GM19238 (cell line): ENCODE measurements around the gene CCDC106.

ENCODE experiments used
- DNase-seq: peaks from one replicate; pipeline ENCODE4 v3.0.0; 2011; ENCODE audit warnings: low spot score; ENCODE audit not compliant: insufficient read length

Gene CCDC106

DNA sequence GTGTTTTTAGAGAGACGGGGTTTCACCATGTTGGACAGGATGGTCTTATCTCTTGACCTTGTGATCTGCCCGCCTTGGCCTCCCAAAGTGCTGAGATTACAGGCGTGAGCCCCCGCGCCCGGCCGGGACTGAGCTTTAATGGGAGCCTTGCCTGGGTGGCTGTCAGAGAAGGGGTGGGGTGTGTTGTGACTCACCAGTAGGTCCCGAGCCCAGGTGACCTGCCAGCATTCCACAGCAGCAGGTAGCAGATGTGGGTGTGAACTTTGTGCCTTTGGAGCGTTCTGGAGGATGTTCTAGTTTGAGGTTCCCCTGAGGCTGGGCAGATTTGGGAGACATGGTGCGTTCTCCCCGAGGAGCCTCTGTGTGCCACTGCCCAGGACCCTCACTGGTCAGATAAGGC, 19.9 kb downstream of the CCDC106 start:
- no peak for DNase-seq

DNA sequence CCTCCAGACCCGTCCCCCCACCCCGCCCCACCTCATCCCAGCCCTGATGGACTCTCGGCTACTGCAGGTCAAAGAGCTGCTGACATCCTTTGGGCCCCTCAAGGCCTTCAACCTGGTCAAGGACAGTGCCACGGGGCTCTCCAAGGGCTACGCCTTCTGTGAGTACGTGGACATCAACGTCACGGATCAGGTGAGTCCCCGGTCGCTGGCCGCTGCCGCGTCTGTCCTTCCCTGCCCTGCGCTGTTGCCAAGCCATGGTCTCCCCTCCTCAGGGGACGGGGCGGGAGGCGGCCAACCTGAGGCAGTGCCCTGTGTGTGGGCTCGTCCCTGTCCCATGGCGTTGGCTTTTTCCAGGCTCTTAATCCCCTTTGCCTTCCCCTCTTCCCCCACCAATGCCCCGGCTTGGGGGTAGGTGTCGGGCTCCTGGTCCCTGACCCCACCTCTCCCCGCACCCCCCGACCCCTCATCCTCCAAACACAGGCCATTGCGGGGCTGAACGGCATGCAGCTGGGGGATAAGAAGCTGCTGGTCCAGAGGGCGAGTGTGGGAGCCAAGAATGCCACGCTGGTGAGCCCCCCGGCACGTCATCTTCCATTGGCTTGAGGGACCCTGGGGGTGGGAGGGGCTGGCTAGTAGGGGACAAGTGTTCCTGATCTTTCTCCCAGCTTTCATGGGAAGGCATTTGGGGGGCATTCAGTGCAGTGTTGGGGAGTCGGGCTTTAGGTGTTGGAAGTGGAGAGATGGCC, 20.8 kb downstream of the CCDC106 start:
- DNase-seq, result no peak

DNA sequence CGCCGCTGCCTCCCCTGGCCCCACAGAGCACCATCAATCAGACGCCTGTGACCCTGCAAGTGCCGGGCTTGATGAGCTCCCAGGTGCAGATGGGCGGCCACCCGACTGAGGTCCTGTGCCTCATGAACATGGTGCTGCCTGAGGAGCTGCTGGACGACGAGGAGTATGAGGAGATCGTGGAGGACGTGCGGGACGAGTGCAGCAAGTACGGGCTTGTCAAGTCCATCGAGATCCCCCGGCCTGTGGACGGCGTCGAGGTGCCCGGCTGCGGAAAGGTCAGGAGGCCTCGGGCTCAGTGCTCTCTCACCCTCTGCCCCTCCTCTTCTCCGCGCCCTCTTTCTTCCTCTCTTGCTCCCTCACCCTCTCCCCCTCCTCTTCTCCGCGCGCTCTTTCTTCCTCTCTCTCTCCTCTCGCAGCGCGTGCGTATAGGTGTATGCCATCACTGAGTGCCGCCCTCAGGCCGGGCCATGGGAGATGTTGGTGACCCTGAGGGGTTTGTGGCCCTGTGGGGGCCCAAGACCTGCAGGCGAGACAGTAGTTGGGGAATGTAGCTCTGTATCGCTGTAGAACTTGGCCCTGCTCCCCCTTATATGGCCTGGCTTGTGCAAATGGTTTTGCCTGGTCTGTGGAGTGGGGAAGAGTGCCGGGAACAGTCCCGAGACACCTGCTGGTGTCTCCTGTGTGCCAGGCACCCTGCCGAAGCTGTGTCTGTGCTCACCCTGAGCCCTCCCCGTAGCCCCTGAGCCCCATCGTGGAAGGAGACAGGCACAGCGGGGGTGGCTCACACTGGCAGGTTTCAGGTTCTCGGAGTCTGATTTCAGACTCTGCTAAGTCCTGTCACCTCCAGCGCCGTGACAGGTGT, 21.6 kb downstream of the CCDC106 start:
- DNase-seq, result no peak

DNA sequence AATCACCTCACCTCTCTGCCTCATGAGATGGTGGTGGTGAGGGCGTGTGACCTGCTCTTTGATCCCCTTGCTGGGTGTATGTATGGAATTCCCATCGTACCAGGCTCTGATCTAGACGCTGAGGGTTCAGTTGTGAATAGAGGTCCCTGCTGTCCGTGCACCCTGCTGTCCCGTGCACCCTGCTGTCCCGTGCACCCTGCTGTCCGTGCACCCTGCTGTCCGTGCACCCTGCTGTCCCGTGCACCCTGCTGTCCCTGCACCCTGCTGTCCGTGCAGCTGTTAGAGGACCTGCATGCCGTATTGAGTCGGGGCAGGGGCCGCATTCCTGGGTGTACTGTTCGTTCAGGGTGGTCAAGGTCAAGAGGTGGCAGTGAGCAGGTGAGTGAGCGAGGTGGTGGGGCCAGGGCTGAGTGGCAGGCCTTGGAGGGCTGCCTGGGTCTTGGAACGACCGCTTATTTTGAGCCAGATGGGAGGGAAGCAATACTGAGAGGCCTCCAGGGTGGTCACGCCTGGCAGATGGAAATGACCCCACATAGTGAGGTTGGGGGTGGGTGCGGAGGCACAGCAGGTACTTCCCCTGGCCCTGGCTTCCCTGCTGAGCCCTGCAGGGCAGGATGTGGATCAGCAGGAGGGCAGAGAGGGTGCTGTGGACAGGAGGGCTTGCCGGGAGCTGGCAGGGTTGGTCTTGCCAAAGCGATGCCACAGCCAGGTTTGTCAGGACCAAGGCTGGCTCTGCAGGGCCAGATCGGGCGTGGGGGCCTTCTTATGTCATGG, 22.5 kb downstream of the CCDC106 start:
- no peak for DNase-seq

DNA sequence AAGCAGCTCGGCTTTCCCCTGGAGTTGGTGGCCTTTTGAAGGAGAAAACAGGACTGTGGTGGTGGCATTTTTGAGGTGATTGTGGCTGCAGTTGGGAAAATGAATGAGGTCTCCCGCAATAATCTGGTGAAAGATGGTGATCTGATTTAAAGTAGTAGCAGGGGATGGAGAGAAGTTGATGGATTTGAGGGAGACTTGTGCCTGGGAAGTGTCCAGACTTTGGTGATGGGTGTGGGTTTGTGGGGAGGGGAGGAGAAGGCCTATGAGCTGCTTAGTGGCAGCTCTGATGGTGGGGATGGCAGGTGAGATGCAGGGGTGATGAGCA, 23.0 kb downstream of the CCDC106 start:
- no peak for DNase-seq

DNA sequence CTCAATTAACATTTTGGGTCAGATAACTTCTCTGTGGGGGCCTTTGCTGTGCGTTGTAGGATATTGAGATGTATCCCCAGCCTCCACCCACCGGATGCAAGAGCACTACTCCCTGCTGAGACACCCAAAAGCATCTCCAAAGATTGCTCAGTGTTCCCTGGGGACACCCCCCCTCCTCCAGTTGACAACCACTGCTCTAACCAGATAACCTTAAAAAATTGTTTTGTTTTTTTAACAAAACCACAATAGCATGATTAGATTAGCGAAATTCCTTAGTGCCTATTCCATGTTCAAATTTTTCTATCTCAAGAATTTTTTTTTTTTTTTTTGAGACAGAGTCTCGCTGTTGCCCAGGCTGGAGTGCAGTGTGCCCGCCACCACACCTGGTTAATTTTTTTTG, 24.4 kb downstream of the CCDC106 start:
- DNase-seq, result no peak

DNA sequence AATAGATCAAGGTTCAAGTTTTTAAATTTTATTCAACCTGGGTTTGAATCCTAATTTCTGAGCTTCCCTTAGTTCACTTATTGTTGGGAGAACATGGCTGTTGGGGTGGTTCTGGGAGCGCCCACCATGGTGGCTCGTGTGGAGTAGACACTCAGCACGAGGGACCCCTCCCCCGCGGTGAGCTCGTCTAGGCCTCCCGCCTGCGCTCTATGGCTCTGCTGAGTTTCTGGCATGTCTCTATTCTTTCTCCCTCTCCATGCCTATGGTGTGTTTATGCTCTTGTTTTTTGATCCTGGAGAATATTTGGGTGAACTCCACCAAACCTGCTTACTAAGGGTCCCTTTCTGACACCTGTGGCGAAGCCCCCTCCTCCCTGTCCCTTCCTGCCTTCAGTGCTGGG, 25.5 kb downstream of the CCDC106 start:
- no peak for DNase-seq

DNA sequence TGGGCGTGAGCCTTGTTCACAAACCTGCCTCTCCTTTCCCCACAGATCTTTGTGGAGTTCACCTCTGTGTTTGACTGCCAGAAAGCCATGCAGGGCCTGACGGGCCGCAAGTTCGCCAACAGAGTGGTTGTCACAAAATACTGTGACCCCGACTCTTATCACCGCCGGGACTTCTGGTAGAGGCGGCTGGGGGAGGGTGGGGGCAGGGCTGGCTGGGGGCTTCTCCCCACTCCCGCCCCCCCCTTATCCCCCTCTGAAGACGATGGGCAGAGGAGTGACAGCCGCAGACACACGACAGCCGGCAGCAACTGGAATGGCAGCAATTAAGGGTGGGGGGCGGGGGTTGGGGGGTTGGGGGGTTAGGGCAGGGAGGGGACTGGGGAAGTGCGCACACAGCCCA, 25.9 kb downstream of the CCDC106 start:
- DNase-seq, result no peak

DNA sequence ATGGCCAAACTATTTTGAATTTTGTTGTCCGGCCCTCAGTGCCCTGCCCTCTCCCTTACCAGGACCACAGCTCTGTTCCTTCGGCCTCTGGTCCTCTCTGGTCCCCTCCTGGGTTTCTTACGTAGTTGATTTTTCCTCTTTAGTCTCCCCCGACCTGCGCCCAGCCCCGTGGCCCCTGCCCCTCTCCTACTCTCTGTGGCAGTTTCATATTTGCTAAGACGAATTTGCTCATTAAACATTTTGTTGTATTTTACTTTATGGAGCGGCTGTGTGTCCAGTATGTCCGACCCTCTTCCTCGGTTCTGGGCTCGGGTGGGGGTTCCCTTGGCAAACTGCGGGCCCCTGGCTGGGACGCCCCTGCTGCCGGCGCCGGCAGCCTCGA, 26.4 kb downstream of the CCDC106 start:
- DNase-seq, result no peak

DNA sequence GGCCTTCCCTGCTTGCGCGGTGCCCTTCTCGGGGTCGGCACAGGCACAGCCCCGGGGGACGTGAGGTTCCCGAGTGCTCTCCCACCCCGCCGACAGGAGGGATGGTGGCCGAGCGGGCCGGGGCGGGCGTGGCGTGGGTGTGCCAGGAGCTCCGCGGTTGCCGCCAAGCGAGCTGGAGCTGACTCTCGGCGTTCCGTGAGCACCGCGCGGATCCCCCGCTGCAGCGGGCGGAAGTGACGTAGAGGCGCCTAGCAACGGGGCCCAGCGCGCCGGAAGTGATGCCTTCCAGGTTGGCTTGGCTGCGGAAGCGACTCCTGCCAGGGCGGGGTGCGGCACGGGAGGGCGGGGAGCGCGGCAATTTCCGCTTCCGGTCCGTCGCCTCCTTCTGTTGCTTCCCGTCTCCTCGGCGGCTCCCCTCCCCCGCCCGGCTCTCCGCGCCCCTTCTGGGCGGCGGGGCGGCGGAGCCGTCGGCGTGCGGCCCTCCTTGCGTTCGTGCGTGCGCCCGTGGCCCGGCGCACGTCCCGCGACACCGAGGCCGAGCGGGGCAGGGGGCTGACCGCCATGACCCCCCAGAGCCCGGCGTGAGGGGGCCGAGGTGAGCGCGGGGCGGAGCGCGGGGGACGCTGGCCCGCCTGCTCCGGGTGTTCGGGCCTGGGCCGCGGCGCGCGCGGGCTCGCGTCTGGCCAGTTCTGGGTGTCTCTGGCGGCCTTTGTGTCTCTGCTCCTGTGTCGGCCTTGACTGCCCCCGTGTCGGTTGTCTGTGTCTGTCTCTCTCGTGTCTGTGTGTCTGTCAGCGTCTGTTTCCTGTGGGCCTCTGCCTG, 27.0 kb downstream of the CCDC106 start, which contains the start of gene EPN1:
Gene EPN1 (plus strand): TSS at position 386 of the 820 bp plus-strand sequence. CDS start 3,402 bp downstream, outside the sequence.
- peak; percentile 99 for DNase-seq

DNA sequence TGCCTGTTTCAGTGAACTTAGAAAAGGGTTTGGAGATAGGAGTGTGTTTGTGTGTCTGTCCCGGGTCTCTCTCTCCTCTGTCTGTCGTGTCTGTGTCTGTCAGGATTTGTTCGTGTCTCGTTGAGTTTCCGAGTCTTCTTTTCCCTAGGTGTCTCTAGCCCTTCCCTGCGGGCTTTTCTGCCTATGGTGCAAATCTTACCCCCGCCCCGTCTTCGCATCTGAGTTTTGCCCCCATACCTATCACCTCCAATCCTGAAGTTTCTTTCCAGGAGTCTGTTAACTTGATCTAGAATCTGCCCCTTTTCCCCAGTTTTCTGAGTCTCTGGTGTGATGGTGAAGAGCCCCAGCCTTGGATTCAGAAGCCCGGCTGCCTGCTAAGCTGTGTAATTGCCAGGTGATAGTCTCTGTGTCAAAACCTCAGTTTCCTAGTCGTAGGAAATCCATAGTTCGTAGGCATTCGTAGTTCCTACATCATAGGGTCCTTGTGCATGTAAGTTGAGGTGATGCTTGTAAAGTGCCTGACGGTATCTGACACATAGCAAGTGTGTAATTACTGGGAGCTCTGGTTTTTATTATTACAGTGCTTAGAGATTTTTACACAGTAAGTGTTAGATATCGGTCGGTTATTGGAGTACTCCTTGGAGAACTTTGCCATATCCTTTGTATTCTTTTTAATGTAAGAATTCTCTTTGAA, 27.8 kb downstream of the CCDC106 start:
- no peak for DNase-seq

DNA sequence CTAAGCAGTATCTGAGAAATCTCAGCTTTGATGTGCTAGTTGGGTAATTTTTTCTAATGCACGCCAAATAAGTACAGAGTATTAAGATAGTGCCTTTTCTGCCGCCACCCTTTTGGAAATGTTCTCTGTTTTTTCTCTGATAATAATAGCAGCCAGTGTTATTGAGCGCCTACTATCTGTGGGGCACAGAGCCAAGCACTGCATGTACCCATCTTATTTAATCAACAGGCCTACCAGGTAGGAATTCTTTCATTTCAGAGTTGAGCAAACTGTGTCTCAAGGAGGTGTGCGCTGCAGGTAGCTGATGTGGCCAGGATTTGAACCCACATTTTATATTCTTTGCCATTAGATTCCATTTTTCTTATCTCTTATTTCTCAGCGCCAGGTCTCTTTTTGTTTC, 28.4 kb downstream of the CCDC106 start:
- DNase-seq, result no peak

DNA sequence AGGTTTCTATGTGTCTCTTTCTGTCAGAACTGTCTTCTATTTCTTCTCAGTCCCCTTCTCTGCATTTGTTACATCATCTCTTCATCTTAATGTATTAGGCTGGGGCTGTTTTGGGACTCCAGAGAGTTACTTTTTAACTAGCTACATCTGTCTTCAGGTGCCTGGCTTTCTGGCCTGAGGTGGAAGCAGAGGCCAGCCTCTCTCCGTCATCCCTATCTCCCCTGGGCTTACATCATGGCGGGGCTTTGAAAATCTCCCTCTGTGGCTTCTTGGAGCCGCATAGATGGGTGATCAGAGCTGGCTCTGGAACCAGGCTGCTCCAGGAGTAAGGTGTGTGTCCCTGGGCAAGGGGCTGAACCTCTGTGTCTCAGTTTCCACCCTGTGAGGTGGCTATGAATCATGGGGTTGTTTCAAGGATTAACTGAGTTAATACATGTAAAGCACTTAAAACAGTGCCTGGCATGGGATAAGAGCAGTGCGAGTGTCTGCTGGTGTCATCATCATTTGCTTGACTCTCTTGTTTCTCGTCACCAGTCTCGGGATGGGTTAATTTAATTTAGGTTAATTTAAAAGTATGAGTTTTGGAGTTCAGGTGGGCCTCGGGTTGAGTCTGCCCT, 29.0 kb downstream of the CCDC106 start:
- no peak for DNase-seq

DNA sequence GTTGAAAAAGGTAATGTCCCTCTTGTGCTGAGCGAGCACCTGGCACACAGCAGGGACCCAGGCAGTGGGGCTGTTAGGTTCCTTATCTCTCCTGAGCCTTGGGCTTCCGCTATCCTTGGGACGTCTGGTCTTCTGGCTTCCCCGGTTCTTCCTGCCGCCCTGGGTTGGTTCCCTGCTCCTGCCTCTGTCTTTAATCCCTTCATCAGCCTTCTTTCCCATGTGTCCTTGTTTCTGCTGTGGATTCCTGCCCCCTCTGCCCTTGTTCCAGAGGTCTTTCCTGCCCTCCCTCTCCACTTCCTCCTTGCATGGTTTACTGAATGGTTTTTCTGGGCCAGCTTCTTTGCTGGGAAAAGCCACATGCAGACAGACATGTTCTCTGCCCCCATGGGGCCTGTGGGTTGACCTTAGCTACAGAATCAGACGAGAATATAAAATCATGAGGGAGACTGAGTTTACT, 29.6 kb downstream of the CCDC106 start:
- DNase-seq, result no peak

DNA sequence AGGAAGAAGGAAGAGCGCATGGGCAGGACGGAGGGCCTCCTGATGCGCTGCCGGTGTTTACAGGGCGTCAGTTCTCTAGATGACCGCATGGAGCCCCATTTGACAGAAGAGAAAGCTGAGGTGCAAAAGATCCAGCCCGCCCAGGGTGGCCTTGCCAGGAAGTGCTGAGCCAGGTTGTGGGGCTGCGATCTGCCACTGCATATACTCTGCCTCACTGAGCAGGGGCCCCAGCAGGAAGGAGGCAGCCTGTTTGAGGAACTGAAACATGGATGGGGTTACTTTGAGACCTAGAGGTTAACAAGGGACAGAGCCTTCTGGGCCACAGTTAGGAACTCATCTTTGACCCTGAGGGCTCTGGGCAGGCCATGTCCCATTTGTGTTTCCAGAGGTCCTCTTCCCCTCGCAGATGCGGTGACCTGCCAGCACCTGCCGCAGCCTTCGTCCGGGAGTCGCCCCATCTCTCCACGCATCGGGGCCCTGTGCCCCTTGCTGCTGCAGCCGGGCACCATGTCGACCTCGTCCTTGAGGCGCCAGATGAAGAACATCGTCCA, 30.2 kb downstream of the CCDC106 start:
- peak; percentile 90 for DNase-seq

DNA sequence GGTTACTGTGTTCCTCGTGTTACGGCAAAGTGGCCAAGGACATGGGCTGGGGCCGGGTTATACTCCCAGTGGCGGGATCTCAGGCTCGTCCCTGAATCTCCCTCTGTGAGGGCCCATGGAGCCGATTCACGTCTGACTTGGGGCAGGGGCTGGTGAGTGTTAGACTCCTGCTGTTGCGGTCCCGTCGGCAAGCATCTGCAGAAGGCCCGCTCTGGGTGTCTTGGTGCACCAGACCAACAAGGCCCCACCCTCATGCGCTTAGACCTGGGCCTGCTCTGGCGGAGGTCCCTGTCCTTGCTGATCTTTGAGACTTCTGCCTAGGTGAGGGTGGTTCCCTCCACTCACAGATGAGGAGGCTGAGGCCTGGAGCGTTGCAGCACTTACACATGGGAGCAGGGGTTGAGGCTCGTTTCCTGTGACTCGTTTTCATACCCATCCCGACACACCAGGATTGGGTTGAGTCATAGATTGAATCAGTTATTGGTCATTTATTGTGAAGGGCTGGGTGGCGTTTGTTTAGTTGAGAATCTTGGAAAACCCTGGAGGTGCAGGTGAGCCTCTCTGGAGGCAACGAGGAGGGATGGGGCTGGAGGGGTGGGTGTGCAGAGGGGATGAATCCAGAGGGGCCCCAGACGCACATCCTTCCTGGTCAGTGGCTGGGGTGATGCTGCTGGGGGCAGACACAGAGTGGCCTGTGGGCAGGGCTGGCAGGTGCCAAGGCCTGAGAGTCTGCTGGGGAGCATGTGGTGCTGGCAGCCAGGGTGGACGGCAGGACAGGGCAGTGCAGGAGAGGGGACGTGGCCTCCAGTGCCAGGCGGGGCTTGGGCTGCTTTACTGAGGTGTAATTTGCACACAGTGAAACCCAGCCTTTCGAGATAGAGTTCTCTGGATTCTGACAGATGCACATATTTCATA, 31.6 kb downstream of the CCDC106 start:
- no peak for DNase-seq

DNA sequence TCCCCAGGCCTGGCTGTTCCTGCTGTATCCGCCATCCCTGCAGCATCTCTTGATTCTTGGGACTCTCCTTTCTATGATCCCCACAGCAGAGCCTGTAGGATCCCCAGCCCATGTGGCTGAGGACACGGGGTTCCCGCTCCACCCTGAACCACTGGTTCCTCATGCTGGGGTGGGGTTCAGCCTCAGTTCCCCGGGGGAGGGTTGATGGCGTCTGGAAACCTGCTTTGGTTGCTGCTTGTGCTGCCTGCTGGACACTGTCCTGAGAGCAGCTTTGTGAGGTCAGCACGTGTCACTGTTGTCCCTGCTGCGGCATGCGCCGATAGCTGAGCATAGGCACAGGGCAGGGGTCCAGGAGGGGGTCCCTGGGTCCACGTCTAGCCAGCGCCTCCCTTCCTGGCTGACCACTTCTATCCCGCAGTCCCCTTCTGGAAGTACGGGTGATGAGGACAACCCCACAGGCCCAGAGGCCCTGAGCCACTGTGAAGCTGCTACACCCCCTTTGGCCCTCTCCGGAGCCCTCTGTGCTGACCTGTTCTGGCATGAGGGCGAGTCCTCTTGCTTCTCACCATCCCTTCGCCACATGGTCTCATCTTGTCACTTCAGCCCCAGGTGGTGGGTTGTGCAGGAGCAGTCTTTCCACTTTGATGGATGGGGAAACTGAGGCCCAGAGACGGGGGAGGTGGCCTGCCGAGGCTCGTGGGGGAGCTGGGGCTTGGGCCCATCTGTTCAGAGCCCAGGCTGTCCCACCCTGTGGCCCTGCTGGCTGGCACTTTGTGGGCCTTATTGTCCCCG, 32.5 kb downstream of the CCDC106 start:
- DNase-seq, result no peak
